RWPE2 (cell line): ENCODE measurements around the gene ALX4.

Source experiments
- ATAC-seq: fragments of 200-7000 bp; cut with Tn5 transposase; 3 replicates; pipeline ENCODE4 v1.9.1; 2021; ENCODE audit warnings: low read depth
- DNase-seq: peaks from one replicate; pipeline ENCODE4 v3.0.0-alpha.2; 2020; ENCODE audit warnings: low spot score
- H3K27ac ChIP-seq: fragments of 450-650 bp; 2 replicates; pipeline ENCODE4 v1.5.1; 2017; ENCODE audit warnings: mild to moderate bottlenecking; ENCODE audit not compliant: poor library complexity, severe bottlenecking
- H3K27me3 ChIP-seq: fragments of 250-450 bp; sonication (Bioruptor Pico); 2 replicates; pipeline ENCODE4 v1.5.1; 2021; ENCODE audit warnings: mild to moderate bottlenecking, moderate library complexity; ENCODE audit not compliant: insufficient read depth, poor library complexity, severe bottlenecking
- H3K36me3 ChIP-seq: fragments of 250-450 bp; sonication (Bioruptor Pico); 2 replicates; pipeline ENCODE4 v1.5.1; 2020; ENCODE audit warnings: low read depth, mild to moderate bottlenecking, moderate library complexity
- H3K4me1 ChIP-seq: fragments of 250-450 bp; sonication (Bioruptor Pico); 2 replicates; pipeline ENCODE4 v1.5.1; 2021; ENCODE audit warnings: mild to moderate bottlenecking, moderate library complexity; ENCODE audit not compliant: insufficient read depth, poor library complexity, severe bottlenecking
- H3K4me3 ChIP-seq: fragments of 250-450 bp; sonication (Bioruptor Pico); 2 replicates; pipeline ENCODE4 v1.5.1; 2021; ENCODE audit warnings: mild to moderate bottlenecking, moderate library complexity; ENCODE audit not compliant: severe bottlenecking
- H3K9me3 ChIP-seq: fragments of 250-450 bp; sonication (Bioruptor Pico); 2 replicates; pipeline ENCODE4 v1.5.1; 2021; ENCODE audit warnings: mild to moderate bottlenecking, moderate library complexity; ENCODE audit not compliant: severe bottlenecking
- TF ChIP-seq, protein P1 (sequence below): fragments of 450-650 bp; IDR thresholded peaks from one replicate; pipeline ENCODE4 v1.5.1; 2017; ENCODE audit warnings: mild to moderate bottlenecking, moderate library complexity; ENCODE audit not compliant: poor library complexity, severe bottlenecking

ALX4 gene

DNA sequence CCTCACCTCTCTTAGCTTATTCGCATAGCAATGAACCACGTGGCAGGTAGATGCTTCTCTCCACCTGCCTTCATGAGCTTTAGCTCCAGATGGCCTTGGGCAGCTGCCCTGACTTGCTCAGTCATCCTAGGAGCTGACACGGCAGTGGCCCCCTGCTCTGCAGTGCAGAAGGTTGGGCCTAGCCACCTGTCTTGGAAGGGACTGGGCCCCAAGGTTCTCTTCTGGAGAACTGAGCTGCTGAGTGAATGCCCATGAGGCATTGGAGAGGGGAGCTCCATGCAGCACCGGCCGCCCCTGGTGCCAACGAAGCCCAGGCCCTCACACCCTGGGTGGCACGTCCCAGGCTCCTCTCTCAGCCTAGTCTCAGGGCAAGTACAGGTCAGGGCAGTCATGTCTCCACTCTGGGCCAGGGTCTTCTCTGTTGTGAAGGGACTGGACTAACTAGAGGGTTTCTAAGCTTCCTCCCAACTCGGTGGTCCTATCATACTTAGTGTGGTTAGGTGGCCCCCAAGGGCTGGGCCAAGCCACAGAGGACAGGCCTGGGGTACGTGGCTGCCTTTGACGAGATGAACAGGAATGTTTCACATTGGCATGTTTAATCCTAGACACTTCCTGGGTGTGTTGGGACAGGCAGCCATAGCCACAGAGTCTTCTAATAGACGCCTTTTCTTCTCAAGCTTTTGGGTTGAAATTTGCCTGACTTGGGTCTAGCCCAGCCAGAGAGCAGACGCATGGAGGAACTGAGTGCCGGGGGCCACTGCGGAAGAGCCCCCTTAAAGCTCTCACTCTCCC lies 47.9 kb downstream of the ALX4 start:
- peak; percentile 55; the same call in 2 of the 3 replicates for ATAC-seq
- H3K27ac ChIP-seq: no peak overlapping the region
- no peak overlapping the region for H3K4me3 ChIP-seq
- no peaks in the 10 kb centered on the region for H3K36me3 ChIP-seq
- DNase-seq: no peak
- no peaks in the 10 kb centered on the region for H3K9me3 ChIP-seq
- TF ChIP-seq, protein P1, sequence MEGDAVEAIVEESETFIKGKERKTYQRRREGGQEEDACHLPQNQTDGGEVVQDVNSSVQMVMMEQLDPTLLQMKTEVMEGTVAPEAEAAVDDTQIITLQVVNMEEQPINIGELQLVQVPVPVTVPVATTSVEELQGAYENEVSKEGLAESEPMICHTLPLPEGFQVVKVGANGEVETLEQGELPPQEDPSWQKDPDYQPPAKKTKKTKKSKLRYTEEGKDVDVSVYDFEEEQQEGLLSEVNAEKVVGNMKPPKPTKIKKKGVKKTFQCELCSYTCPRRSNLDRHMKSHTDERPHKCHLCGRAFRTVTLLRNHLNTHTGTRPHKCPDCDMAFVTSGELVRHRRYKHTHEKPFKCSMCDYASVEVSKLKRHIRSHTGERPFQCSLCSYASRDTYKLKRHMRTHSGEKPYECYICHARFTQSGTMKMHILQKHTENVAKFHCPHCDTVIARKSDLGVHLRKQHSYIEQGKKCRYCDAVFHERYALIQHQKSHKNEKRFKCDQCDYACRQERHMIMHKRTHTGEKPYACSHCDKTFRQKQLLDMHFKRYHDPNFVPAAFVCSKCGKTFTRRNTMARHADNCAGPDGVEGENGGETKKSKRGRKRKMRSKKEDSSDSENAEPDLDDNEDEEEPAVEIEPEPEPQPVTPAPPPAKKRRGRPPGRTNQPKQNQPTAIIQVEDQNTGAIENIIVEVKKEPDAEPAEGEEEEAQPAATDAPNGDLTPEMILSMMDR: no peak
- no peaks in the 10 kb centered on the region for H3K27me3 ChIP-seq
- peaks cover 7% of the 10 kb centered on the region for H3K4me1 ChIP-seq

DNA sequence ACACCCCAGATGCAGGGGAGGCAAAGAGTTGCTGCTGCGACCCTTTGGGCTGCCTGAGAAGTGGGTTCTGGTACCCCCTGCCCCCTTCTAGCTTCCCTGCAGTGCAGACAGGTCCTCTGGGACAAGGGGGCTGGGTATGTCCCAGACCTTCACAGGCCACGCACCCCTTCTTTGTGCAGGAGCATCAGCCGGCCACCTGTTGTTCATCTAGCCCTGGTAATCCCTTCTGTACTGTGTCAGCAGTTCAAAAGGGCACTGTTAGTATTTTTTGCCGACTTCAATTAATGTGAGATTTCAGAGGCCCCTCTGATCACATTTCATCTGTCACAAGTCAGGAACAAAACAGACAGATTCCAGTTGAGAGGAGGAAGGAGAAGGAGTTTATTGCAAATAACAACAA lies 49.9 kb downstream of the ALX4 start:
- Histone ChIP-seq H3K27me3 (no peaks in the 10 kb centered on the region), H3K4me3 (no peak overlapping the region), H3K9me3 (no peaks in the 10 kb centered on the region), H3K4me1 (peaks cover 11% of the 10 kb centered on the region), H3K27ac (no peak overlapping the region), H3K36me3 (no peaks in the 10 kb centered on the region)
- TF ChIP-seq, protein P1: no peak
- ATAC-seq (no peak), DNase-seq (no peak)

DNA sequence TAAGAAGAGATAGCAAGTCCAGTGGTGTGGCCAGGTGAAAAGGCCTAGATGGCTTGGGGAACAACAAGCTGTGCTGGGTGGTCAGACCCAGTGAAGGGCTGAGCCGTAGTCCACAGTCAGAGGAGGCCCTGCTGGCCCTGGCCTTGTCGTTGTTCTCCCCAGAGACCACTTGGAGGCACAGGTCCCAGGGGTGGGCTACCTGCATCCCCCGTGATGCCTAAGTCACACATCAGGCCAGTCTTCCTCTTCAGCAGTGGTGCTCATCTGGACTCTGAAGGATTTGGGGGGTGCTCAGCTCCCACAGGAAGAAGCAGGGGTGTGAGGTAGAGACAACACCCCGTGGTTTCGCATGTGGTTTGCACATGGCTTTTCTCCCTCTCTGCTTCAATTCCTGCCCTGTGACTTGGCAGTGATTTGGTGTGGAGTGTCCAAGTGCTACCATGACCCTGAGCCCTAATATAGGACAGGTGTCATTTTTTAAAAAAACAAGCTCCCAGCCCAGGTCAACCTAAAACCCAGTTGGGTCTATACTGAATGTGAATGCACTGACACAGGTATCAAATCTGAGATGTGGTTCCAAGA lies 51.0 kb downstream of the ALX4 start:
- ATAC-seq (no peak), DNase-seq (no peak)
- H3K4me3 ChIP-seq: no peak overlapping the region
- no peaks in the 10 kb centered on the region for H3K9me3 ChIP-seq
- no peaks in the 10 kb centered on the region for H3K36me3 ChIP-seq
- H3K27me3 ChIP-seq: no peaks in the 10 kb centered on the region
- no peak overlapping the region for H3K27ac ChIP-seq
- H3K4me1 ChIP-seq: peaks cover 11% of the 10 kb centered on the region
- TF ChIP-seq, protein P1: no peak

DNA sequence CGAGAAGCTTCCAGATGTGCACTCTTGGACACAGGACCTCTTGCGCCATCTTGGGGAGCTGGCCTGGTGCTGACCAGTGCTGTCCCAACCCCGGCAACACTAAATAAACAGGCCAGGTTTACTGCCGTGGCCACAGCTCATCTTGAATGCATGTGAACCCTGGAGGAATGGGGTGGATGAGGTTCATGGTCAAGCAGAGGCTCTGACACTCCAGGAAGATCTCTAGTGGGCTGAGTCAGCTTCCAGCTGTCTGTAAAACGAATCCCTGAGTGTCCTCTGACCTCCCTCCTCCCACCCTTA lies 51.8 kb downstream of the ALX4 start:
- Histone ChIP-seq H3K4me1 (peaks cover 11% of the 10 kb centered on the region), H3K9me3 (peaks cover 4% of the 10 kb centered on the region), H3K36me3 (no peaks in the 10 kb centered on the region), H3K27me3 (no peaks in the 10 kb centered on the region), H3K4me3 (no peak overlapping the region), H3K27ac (no peak overlapping the region)
- ATAC-seq: no peak
- TF ChIP-seq, protein P1: no peak
- no peak for DNase-seq
